Stimulated activated CD4-positive, alpha-beta T cell treated with anti-CD3 and anti-CD28 coated beads, Interleukin-12 subunit alpha, Interleukin-12 subunit beta, amount 100 ng/mL, for 4 hours (primary cell): ENCODE results near the gene PLCB1.

Source experiments
- DNase-seq: peaks from one replicate; pipeline ENCODE4 v3.0.0-alpha.2; 2020

The PLCB1 gene

GRCh38 chr20:8671370-8671961 lies 539.4 kb downstream of the PLCB1 start:
- DNase-seq = no peak

- no peak for DNase-seq
Measured at GRCh38 chr20:8673116-8673515, 541.0 kb downstream of the PLCB1 start.

GRCh38 chr20:8675896-8676295 lies 543.8 kb downstream of the PLCB1 start:
- no peak for DNase-seq

GRCh38 chr20:8678098-8678776 lies 546.2 kb downstream of the PLCB1 start:
- no peak for DNase-seq

- no peak for DNase-seq
Measured at GRCh38 chr20:8689337-8689736, 557.3 kb downstream of the PLCB1 start.

- DNase-seq = no peak
Measured at GRCh38 chr20:8690074-8690473, 558.0 kb downstream of the PLCB1 start.

- no peak for DNase-seq
Measured at GRCh38 chr20:8693709-8694108, 561.6 kb downstream of the PLCB1 start.

- no peak for DNase-seq
Measured at GRCh38 chr20:8700756-8701155, 568.7 kb downstream of the PLCB1 start.

GRCh38 chr20:8706961-8707700 lies 575.1 kb downstream of the PLCB1 start:
- DNase-seq = no peak

GRCh38 chr20:8709627-8710026 lies 577.6 kb downstream of the PLCB1 start:
- DNase-seq = no peak

GRCh38 chr20:8711501-8711900 lies 579.4 kb downstream of the PLCB1 start:
- DNase-seq = no peak

- DNase-seq = no peak
Measured at GRCh38 chr20:8714206-8714605, 582.1 kb downstream of the PLCB1 start.

GRCh38 chr20:8718279-8718678 lies 586.2 kb downstream of the PLCB1 start:
- DNase-seq = no peak

GRCh38 chr20:8720089-8720488 lies 588.0 kb downstream of the PLCB1 start:
- no peak for DNase-seq

- no peak for DNase-seq
Measured at GRCh38 chr20:8721098-8721497, 589.0 kb downstream of the PLCB1 start.

- DNase-seq = no peak
Measured at GRCh38 chr20:8722277-8722928, 590.3 kb downstream of the PLCB1 start.

GRCh38 chr20:8723296-8723695 lies 591.2 kb downstream of the PLCB1 start:
- no peak for DNase-seq

GRCh38 chr20:8724884-8725283 lies 592.8 kb downstream of the PLCB1 start:
- DNase-seq = no peak

- no peak for DNase-seq
Measured at GRCh38 chr20:8726460-8726859, 594.4 kb downstream of the PLCB1 start.

- no peak for DNase-seq
Measured at GRCh38 chr20:8735014-8735413, 602.9 kb downstream of the PLCB1 start.

- DNase-seq = no peak
Measured at GRCh38 chr20:8735674-8736073, 603.6 kb downstream of the PLCB1 start.

GRCh38 chr20:8740265-8740664 lies 608.2 kb downstream of the PLCB1 start:
- DNase-seq = no peak

GRCh38 chr20:8744228-8744844 lies 612.3 kb downstream of the PLCB1 start:
- no peak for DNase-seq
